GM21423 (cell line): Measurements from ENCODE around the gene PABPN1L.

Source experiments
- ATAC-seq: cut with Tn5 transposase; IDR thresholded peaks from one replicate; pipeline ENCODE4 v1.9.1; 2021; ENCODE audit warnings: mild to moderate bottlenecking, moderate library complexity; ENCODE audit not compliant: unreplicated experiment

Gene PABPN1L

DNA sequence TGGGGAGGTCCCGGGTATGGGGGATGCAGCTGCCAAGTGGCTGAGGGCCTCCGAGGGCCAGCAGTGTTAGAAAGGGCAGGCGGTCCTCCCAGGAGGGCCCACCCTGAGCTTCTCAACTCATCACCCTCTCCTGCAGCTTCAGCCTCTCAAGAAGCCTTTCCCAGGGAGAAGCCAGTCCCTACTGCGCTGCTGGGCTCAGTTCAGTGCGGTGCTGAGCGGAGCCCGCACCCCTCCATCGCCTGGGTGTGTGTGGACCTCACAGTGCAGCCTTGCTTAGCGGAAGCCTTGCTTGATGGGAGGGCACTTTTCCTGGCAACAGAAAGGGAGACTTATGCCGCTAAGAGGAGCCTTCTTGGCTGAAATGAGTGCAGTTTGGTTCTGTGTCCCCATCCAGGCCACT, 51.2 kb downstream of the PABPN1L start:
- no peak for ATAC-seq

DNA sequence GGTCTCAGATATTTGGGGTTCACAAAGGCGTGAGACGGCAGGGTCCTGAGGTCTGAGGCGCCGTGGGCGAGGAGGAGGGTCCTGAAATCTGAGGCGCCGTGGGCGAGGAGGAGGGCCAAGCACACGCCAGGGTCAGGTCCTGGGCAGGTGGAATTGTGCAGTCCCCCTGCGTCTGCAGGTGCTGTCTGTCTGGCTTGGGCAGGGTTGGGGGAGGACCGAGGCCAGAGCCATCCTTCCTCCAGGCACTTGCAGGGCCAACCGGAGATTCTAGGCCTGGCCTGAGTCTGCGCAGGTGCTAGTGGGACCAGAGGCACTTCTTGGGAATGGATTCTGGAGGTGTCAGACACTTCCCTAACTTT, 52.3 kb downstream of the PABPN1L start:
- ATAC-seq: no peak
